ENCODE measurements around the gene IQGAP3. TPM values are rescaled to one million over a fixed set of nuclear protein-coding genes. Genes with fewer than 3 reads are reported as not detected.

The IQGAP3 gene
- total RNA-seq, 6 donors from 2014 or later = under 0.01 to 16.0 (median 2.2) TPM

GRCh38 chr1:156586892-156587477 lies 14.6 kb upstream of the IQGAP3 start:
- H3K9me3 ChIP-seq = no peaks in the 10 kb centered on the region
- 87% methylated on average over 3 of the region's 3 CpGs for WGBS, 2 donors
- H3K36me3 ChIP-seq = no peaks in the 10 kb centered on the region
- peak in 1 of 2 donors; percentile 57 for DNase-seq
- no peaks in the 10 kb centered on the region for H3K27me3 ChIP-seq
- H3K4me1 ChIP-seq = peaks cover 1 to 8% (median 6%) of the 10 kb centered on the region in 4 donors
- ATAC-seq (ENCODE audit: low FRiP score in 2 of 2) = no peak
- no peak overlapping the region for H3K27ac ChIP-seq
- H3K4me3 ChIP-seq = no peak overlapping the region
- TF ChIP-seq POLR2A (IDR thresholded peaks at IDR 0.05) (no peak), EP300 (IDR thresholded peaks at IDR 0.05) (no peak), POLR2AphosphoS5 (IDR thresholded peaks at IDR 0.05) (no peak), CTCF (IDR thresholded peaks at IDR 0.05) (no peak)

- Histone ChIP-seq H3K36me3 (no peaks in the 10 kb centered on the region), H3K4me1 (peaks cover 0 to 5% (median 4%) of the 10 kb centered on the region in 4 donors), H3K27ac (no peak overlapping the region), H3K4me3 (no peak overlapping the region), H3K27me3 (no peaks in the 10 kb centered on the region), H3K9me3 (no peaks in the 10 kb centered on the region)
- no peak for TF ChIP-seq POLR2AphosphoS5 (IDR thresholded peaks at IDR 0.05)
- TF ChIP-seq CTCF (IDR thresholded peaks at IDR 0.05) = no peak
- TF ChIP-seq POLR2A (IDR thresholded peaks at IDR 0.05) = no peak
- TF ChIP-seq EP300 (IDR thresholded peaks at IDR 0.05) = no peak
- 62 to 68% methylated on average over 4 of the region's 4 CpGs for WGBS, 2 donors
- DNase-seq = no peak
- no peak for ATAC-seq (ENCODE audit: low FRiP score in 2 of 2)
Observed at GRCh38 chr1:156586323-156586722, 14.0 kb upstream of the IQGAP3 start.

GRCh38 chr1:156584813-156585212 lies 12.4 kb upstream of the IQGAP3 start:
- WGBS, 2 donors = 56 to 57% methylated on average over 8 to 11 of the region's 11 CpGs
- no peak overlapping the region for H3K4me3 ChIP-seq
- H3K9me3 ChIP-seq = no peaks in the 10 kb centered on the region
- peak in 1 of 2 donors; percentile 44 for DNase-seq
- TF ChIP-seq CTCF (IDR thresholded peaks at IDR 0.05) (peak in 1 of 6 experiments; percentile 6), POLR2AphosphoS5 (IDR thresholded peaks at IDR 0.05) (no peak)
- H3K4me1 ChIP-seq = no peaks in the 10 kb centered on the region
- H3K36me3 ChIP-seq = no peaks in the 10 kb centered on the region
- no peaks in the 10 kb centered on the region for H3K27me3 ChIP-seq
- ATAC-seq (ENCODE audit: low FRiP score in 2 of 2) = no peak
- no peak overlapping the region for H3K27ac ChIP-seq

GRCh38 chr1:156583821-156584622 lies 11.7 kb upstream of the IQGAP3 start:
- 54 to 56% methylated on average over 20 of the region's 20 CpGs for WGBS, 2 donors

More at GRCh38 chr1:156583821-156584622, 11.7 kb upstream of the IQGAP3 start:
- no peak for TF ChIP-seq EP300 (IDR thresholded peaks at IDR 0.05)
- TF ChIP-seq POLR2A (IDR thresholded peaks at IDR 0.05) = no peak
- peak; percentile 79 to 97 (median 88) for TF ChIP-seq CTCF (IDR thresholded peaks at IDR 0.05)
- no peak for TF ChIP-seq POLR2AphosphoS5 (IDR thresholded peaks at IDR 0.05)
- Histone ChIP-seq H3K27me3 (no peaks in the 10 kb centered on the region), H3K27ac (no peak overlapping the region), H3K4me1 (no peaks in the 10 kb centered on the region), H3K36me3 (no peaks in the 10 kb centered on the region), H3K9me3 (no peaks in the 10 kb centered on the region), H3K4me3 (no peak overlapping the region)
- ATAC-seq (ENCODE audit: low FRiP score in 2 of 2) (peak in 1 of 2 donors; percentile 84), DNase-seq (peak in 1 of 2 donors; percentile 68)
